HepG2 (cell line): ENCODE data around the gene HEMK1. TPM values are rescaled to one million over a fixed set of nuclear protein-coding genes. Genes with fewer than 3 reads are reported as not detected.

Experiments used
- ATAC-seq: fragments of 200-7000 bp; cut with Tn5 transposase; 3 replicates; pipeline ENCODE4 v1.9.1; 2020; ENCODE audit warnings: mild to moderate bottlenecking, moderate library complexity
- BruUV-seq: library from RNA; stranded (reverse); fragments of 400-500 nt; replicated peaks from 2 replicates; lab custom pipeline; 2021; lab: Mats Ljungman, UMichigan
- CTCF ChIA-PET: fragments of 300-600 bp; formaldehyde crosslinking; extraction: SDS; loops from one replicate; lab custom pipeline; 2021; ENCODE audit warnings: low total read pairs, inconsistent platforms, low intra/inter-chr PET ratio; lab: Yijun Ruan, JAX
- POLR2A ChIA-PET: fragments of 350-600 bp; sonication (Branson Sonifier 250); formaldehyde crosslinking; loops from one replicate; lab custom pipeline; 2020; ENCODE audit warnings: antibody characterized with exemption, inconsistent platforms; lab: Yijun Ruan, JAX
- DNase-seq: peaks from one replicate; pipeline ENCODE4 v3.0.0-alpha.2; 2015; ENCODE audit warnings: low spot score
- FAIRE-seq: peaks from 3 replicates; lab custom pipeline; 2011; peaks lifted over from hg19 to GRCh38; lab: Jason Lieb, UNC
- H2AFZ ChIP-seq: one replicate; pipeline ENCODE4 v1.6.1; 2011; ENCODE audit warnings: low read length, inconsistent platforms
- H3K27ac ChIP-seq: fragments of 300-600 bp; 3 replicates; pipeline ENCODE4 v1.8.0; 2011; ENCODE audit warnings: mixed run types, mild to moderate bottlenecking, mixed read lengths, low read length, inconsistent platforms; ENCODE audit not compliant: insufficient read depth; ENCODE audit errors: extremely low read length
- H3K27me3 ChIP-seq, 2 experiments: fragments of 200-600 bp in 1 of 2; 2 replicates in 1 of 2; 3 replicates in 1 of 2; pipeline versions ENCODE4 v1.6.0 to v1.8.0; 2011; ENCODE audit warnings: low read length in 2 of 2, mild to moderate bottlenecking in 2 of 2, moderate library complexity in 2 of 2, inconsistent platforms in 1 of 2; ENCODE audit not compliant: insufficient read depth in 2 of 2, control insufficient read depth in 1 of 2
- H3K36me3 ChIP-seq, 2 experiments: fragments of 200-600 bp in 1 of 2; replicated peaks in 1 of 2; 2 replicates in 1 of 2; 3 replicates in 1 of 2; pipeline versions ENCODE4 v1.5.1 to v1.8.0; 2011; ENCODE audit warnings: low read length in 2 of 2, inconsistent platforms in 1 of 2; ENCODE audit not compliant: insufficient read depth in 2 of 2, control insufficient read depth in 1 of 2
- H3K4me1 ChIP-seq: 2 replicates; pipeline ENCODE4 v1.5.1; 2012; ENCODE audit warnings: low read length, inconsistent platforms; ENCODE audit not compliant: insufficient read depth
- H3K4me2 ChIP-seq: 2 replicates; pipeline ENCODE4 v1.6.0; 2011; ENCODE audit warnings: low read depth, low read length, inconsistent platforms
- H3K4me3 ChIP-seq, 3 experiments: fragments of 200-600 bp in 1 of 3; sonication (generic), shearing (Covaris generic) in 1 of 3; replicated peaks in 1 of 3; 2 replicates each; pipeline ENCODE4 v1.5.1; 2011 to 2016; ENCODE audit warnings: low read length in 3 of 3, inconsistent platforms in 2 of 3, low read depth in 2 of 3, mild to moderate bottlenecking in 2 of 3, control low read depth in 1 of 3, mixed read lengths in 1 of 3; ENCODE audit not compliant: insufficient read depth in 1 of 3
- H3K79me2 ChIP-seq: one replicate; pipeline ENCODE4 v1.6.1; 2011; ENCODE audit warnings: low read length, inconsistent platforms; ENCODE audit not compliant: insufficient read depth
- H3K9ac ChIP-seq: 2 replicates; pipeline ENCODE4 v1.6.0; 2011; ENCODE audit warnings: mild to moderate bottlenecking, low read depth, low read length, inconsistent platforms; ENCODE audit not compliant: insufficient read depth
- H3K9me3 ChIP-seq: 2 replicates; pipeline ENCODE4 v1.5.1; 2012; ENCODE audit warnings: mild to moderate bottlenecking, low read length
- H4K20me1 ChIP-seq: 2 replicates; pipeline ENCODE4 v1.6.0; 2011; ENCODE audit warnings: inconsistent platforms, mild to moderate bottlenecking, low read length, moderate library complexity; ENCODE audit not compliant: insufficient read depth
- ESRRA ChIP-seq: sonication (generic); formaldehyde crosslinking; IDR thresholded peaks from 2 replicates; pipeline ENCODE4 v1.5.1; 2020; ENCODE audit warnings: mild to moderate bottlenecking, low read depth, missing genetic modification reagents
- FOXC1 ChIP-seq: sonication (generic); formaldehyde crosslinking; IDR thresholded peaks from 2 replicates; pipeline ENCODE4 v1.8.0; 2022; ENCODE audit warnings: mild to moderate bottlenecking, missing genetic modification reagents, borderline replicate concordance
- NCOA5 ChIP-seq: sonication (generic); formaldehyde crosslinking; IDR thresholded peaks from 2 replicates; pipeline ENCODE4 v1.4.0; 2020; ENCODE audit warnings: missing genetic modification reagents
- SNAI1 ChIP-seq: sonication (generic); formaldehyde crosslinking; IDR thresholded peaks from 2 replicates; pipeline ENCODE4 v1.5.0; 2020; ENCODE audit warnings: mild to moderate bottlenecking, missing genetic modification reagents, borderline replicate concordance
- WGBS: methylation state at CpG from one replicate; pipeline ENCODE4 v1.1.6; 2017; ENCODE audit warnings: low lambda C conversion rate; 5-methylcytosine and 5-hydroxymethylcytosine counted together
- in situ Hi-C: cut with HindIII; loops from 2 replicates; pipeline ENCODE4 v1.10.0; 2017; ENCODE audit warnings: low pct_unique_long_range_greater_than_20kb; ENCODE audit not compliant: extremely low pct_ligation_motif_present
- intact Hi-C: fragments of 100-400 bp; cut with micrococcal nuclease; formaldehyde crosslinking; loops from one replicate; pipeline ENCODE4 v1.10.0; 2022; ENCODE audit not compliant: unreplicated experiment
- polyA plus RNA-seq, 8 experiments: library from polyadenylated mRNA; depleted of rRNA in 3 of 8; stranded (reverse) in 7 of 8; unstranded in 1 of 8; fragments of >200 nt; fragmentation: Illumina TruSeq in 4 of 8; extraction: Trizol in 4 of 8; gene quantifications; 2 replicates each; pipeline versions ENCODE4 v1.2.1 to v1.2.3, GENCODE V29; 2011 to 2016; ENCODE audit warnings: low read depth in 4 of 8, missing spikeins in 1 of 8, mixed read lengths in 1 of 8; ENCODE audit not compliant: insufficient read depth in 1 of 8
- total RNA-seq, 5 experiments: library from RNA; depleted of rRNA; stranded (reverse); fragments of >200 nt; fragmentation: Illumina TruSeq; extraction: Trizol; gene quantifications; 2 replicates each; pipeline ENCODE4 v1.2.3, GENCODE V29; 2016; ENCODE audit warnings: low read depth in 1 of 5
- TF ChIP-seq, protein P1 (sequence below): sonication (generic); formaldehyde crosslinking; IDR thresholded peaks from 2 replicates; pipeline ENCODE4 v1.9.0; 2022; ENCODE audit warnings: low read depth, missing genetic modification reagents
- TF ChIP-seq, protein P2 (sequence below): IDR thresholded peaks from 2 replicates; pipeline ENCODE4 v1.6.1; 2018; ENCODE audit warnings: missing genetic modification reagents, mild to moderate bottlenecking, missing compliant biosample characterization
- TF ChIP-seq, protein P3 (sequence below): sonication (generic); formaldehyde crosslinking; IDR thresholded peaks from 2 replicates; pipeline ENCODE4 v1.8.0; 2022; ENCODE audit warnings: mild to moderate bottlenecking, missing genetic modification reagents, moderate library complexity

Gene HEMK1
- total and polyA plus RNA-seq, 2 of the 13 experiments (the other 11 are each of a cell fraction or from before 2014, with no cell fraction given): 9.8 to 12.6 TPM

DNA sequence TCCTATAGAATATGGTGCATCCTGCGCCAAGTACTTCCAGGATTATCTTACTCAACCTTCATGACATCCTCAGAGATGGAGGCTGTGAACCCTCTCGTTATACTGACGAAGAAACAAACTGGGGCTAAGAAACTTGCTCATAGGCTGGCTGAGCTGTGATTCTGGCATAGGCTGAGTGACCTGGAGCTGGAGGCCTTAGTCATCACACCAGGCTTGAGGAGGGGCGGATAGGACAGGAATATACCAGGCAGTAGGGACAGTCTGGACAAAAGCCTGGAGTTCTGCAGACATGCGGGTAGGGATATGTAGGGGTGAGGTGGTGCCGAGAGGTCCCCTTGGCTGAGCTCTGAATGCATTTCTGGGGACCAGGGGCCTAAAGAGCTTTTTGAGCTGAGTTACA is 18.1 kb downstream of the HEMK1 start:
- Histone ChIP-seq H3K36me3 (no peaks in the 10 kb centered on the region), H3K4me3 (no peak overlapping the region), H3K4me2 (no peak overlapping the region), H3K9ac (peak overlapping the region; percentile 79; the same call in 1 of the 2 replicates), H3K27ac (peak overlapping the region; percentile 99), H3K79me2 (no peaks in the 10 kb centered on the region), H3K9me3 (no peaks in the 10 kb centered on the region), H3K4me1 (peaks cover 100% of the 10 kb centered on the region), H2AFZ (no peak overlapping the region), H4K20me1 (no peaks in the 10 kb centered on the region), H3K27me3 (no peaks in the 10 kb centered on the region; a peak in 1 of 5 replicates)
- DNase-seq (no peak), FAIRE-seq (no peak), ATAC-seq (no peak)
- BruUV-seq: no TSS peak
- TF ChIP-seq ESRRA (no peak), NCOA5 (CRISPR knock-in tag) (no peak), SNAI1 (CRISPR knock-in tag) (no peak), FOXC1 (CRISPR knock-in tag) (0 out of 2 replicates have a peak, but pooled peaks have one; percentile 7)
- TF ChIP-seq, protein P1, sequence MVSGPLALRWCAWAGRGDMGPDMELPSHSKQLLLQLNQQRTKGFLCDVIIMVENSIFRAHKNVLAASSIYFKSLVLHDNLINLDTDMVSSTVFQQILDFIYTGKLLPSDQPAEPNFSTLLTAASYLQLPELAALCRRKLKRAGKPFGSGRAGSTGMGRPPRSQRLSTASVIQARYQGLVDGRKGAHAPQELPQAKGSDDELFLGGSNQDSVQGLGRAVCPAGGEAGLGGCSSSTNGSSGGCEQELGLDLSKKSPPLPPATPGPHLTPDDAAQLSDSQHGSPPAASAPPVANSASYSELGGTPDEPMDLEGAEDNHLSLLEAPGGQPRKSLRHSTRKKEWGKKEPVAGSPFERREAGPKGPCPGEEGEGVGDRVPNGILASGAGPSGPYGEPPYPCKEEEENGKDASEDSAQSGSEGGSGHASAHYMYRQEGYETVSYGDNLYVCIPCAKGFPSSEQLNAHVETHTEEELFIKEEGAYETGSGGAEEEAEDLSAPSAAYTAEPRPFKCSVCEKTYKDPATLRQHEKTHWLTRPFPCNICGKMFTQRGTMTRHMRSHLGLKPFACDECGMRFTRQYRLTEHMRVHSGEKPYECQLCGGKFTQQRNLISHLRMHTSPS (CRISPR knock-in tag): no peak
- TF ChIP-seq, protein P2, sequence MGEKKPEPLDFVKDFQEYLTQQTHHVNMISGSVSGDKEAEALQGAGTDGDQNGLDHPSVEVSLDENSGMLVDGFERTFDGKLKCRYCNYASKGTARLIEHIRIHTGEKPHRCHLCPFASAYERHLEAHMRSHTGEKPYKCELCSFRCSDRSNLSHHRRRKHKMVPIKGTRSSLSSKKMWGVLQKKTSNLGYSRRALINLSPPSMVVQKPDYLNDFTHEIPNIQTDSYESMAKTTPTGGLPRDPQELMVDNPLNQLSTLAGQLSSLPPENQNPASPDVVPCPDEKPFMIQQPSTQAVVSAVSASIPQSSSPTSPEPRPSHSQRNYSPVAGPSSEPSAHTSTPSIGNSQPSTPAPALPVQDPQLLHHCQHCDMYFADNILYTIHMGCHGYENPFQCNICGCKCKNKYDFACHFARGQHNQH (CRISPR knock-in tag): no peak
- TF ChIP-seq, protein P3, sequence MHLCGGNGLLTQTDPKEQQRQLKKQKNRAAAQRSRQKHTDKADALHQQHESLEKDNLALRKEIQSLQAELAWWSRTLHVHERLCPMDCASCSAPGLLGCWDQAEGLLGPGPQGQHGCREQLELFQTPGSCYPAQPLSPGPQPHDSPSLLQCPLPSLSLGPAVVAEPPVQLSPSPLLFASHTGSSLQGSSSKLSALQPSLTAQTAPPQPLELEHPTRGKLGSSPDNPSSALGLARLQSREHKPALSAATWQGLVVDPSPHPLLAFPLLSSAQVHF (CRISPR knock-in tag): no peak
- POLR2A ChIA-PET: interaction anchor here (1.2 to 3.8 kb wide), 5 partner anchors 14 to 29 kb away, joined by 3 to 34 read pairs (median 8); partner anchors contain the start of genes CISH and HEMK1
- 95% methylated on average over 5 of the region's 6 CpGs for WGBS
- CTCF ChIA-PET: interaction anchor here (1.0 kb wide), 1 partner anchor 27 kb away, joined by 3 read pairs; no protein-coding TSS in a partner anchor
- in situ Hi-C loops: no loop called here
- intact Hi-C loops: no loop called here
